IMR-90 (cell line): ENCODE results near the gene PDE4B. TPM values are rescaled to one million over a fixed set of nuclear protein-coding genes. Genes with fewer than 3 reads are reported as not detected.

ENCODE experiments used
- ATAC-seq: fragments of 200-7000 bp; cut with Tn5 transposase; 2 replicates; pipeline ENCODE4 v1.9.1; 2020; ENCODE audit warnings: low read depth, mild to moderate bottlenecking, moderate library complexity
- BruUV-seq: library from RNA; stranded (reverse); fragments of 400-500 nt; replicated peaks from 2 replicates; lab custom pipeline; 2021; lab: Mats Ljungman, UMichigan
- CTCF ChIA-PET: fragments of 300-600 bp; formaldehyde crosslinking; extraction: SDS; loops from one replicate; lab custom pipeline; 2021; ENCODE audit warnings: antibody characterized with exemption; lab: Yijun Ruan, JAX
- POLR2A ChIA-PET: fragments of 300-600 bp; sonication (Branson Sonifier 250); formaldehyde crosslinking; loops from one replicate; lab custom pipeline; 2022; ENCODE audit warnings: antibody characterized with exemption; ENCODE audit not compliant: unreplicated experiment; lab: Charles Lee
- DNase-seq: peaks from one replicate; pipeline ENCODE4 v3.0.0; 2013
- H2AFZ ChIP-seq: replicated peaks from 2 replicates; pipeline ENCODE3; 2013; ENCODE audit warnings: low read length, mild to moderate bottlenecking; ENCODE audit not compliant: poor library complexity
- H2AK5ac ChIP-seq: 2 replicates; pipeline ENCODE4 v1.6.1; 2013; ENCODE audit warnings: low read depth, low read length, inconsistent platforms
- H2AK9ac ChIP-seq: replicated peaks from 2 replicates; pipeline ENCODE3; 2013; ENCODE audit warnings: mild to moderate bottlenecking, low read depth, low read length, moderate library complexity; ENCODE audit not compliant: poor library complexity
- H2BK120ac ChIP-seq: 2 replicates; pipeline ENCODE4 v1.6.1; 2013; ENCODE audit warnings: low read depth, low read length, inconsistent platforms
- H2BK15ac ChIP-seq: 3 replicates; pipeline ENCODE4 v1.6.1; 2013; ENCODE audit warnings: low read depth, low read length, inconsistent platforms
- H2BK20ac ChIP-seq: 2 replicates; pipeline ENCODE4 v1.6.1; 2013; ENCODE audit warnings: low read depth, mild to moderate bottlenecking, inconsistent platforms, low read length, moderate library complexity
- H2BK5ac ChIP-seq: 2 replicates; pipeline ENCODE4 v1.6.1; 2013; ENCODE audit warnings: mild to moderate bottlenecking, low read depth, low read length, inconsistent platforms; ENCODE audit not compliant: poor library complexity, severe bottlenecking
- H3K14ac ChIP-seq: replicated peaks from 2 replicates; pipeline ENCODE4 v1.6.1; 2013; ENCODE audit warnings: low read depth, low read length, inconsistent platforms
- H3K18ac ChIP-seq: 2 replicates; pipeline ENCODE4 v1.6.1; 2013; ENCODE audit warnings: low read depth, low read length, control low read depth
- H3K23ac ChIP-seq: 2 replicates; pipeline ENCODE4 v1.6.1; 2013; ENCODE audit warnings: low read depth, low read length, inconsistent platforms
- H3K27ac ChIP-seq: 2 replicates; pipeline ENCODE4 v1.5.1; 2013; ENCODE audit warnings: mild to moderate bottlenecking, control low read depth, low read length; ENCODE audit not compliant: insufficient read depth
- H3K27me3 ChIP-seq: 2 replicates; pipeline ENCODE4 v1.6.1; 2013; ENCODE audit warnings: low read length; ENCODE audit not compliant: control insufficient read depth, insufficient read depth
- H3K36me3 ChIP-seq: 2 replicates; pipeline ENCODE4 v1.6.1; 2013; ENCODE audit warnings: low read length, mixed read lengths; ENCODE audit not compliant: control insufficient read depth, insufficient read depth
- H3K4ac ChIP-seq: 2 replicates; pipeline ENCODE4 v1.6.1; 2013; ENCODE audit warnings: low read depth, low read length, inconsistent platforms
- H3K4me1 ChIP-seq: 2 replicates; pipeline ENCODE4 v1.6.1; 2013; ENCODE audit warnings: low read length, mixed read lengths; ENCODE audit not compliant: control insufficient read depth, insufficient read depth
- H3K4me2 ChIP-seq: 2 replicates; pipeline ENCODE4 v1.6.1; 2013; ENCODE audit warnings: low read depth, mild to moderate bottlenecking, control low read depth, low read length, moderate library complexity
- H3K4me3 ChIP-seq: 2 replicates; pipeline ENCODE4 v1.5.1; 2013; ENCODE audit warnings: low read depth, mild to moderate bottlenecking, control low read depth, low read length, moderate library complexity; ENCODE audit not compliant: insufficient read depth
- H3K56ac ChIP-seq: 2 replicates; pipeline ENCODE4 v1.6.1; 2013; ENCODE audit warnings: low read length, inconsistent platforms; ENCODE audit not compliant: insufficient read depth; ENCODE audit errors: extremely low read depth
- H3K79me1 ChIP-seq, 2 experiments: 2 replicates each; pipeline ENCODE4 v1.6.1; 2013; ENCODE audit warnings: low read length in 2 of 2, inconsistent platforms in 1 of 2, low read depth in 1 of 2
- H3K9ac ChIP-seq: 2 replicates; pipeline ENCODE4 v1.6.1; 2013; ENCODE audit warnings: low read depth, low read length, control low read depth
- H3K9me1 ChIP-seq: 2 replicates; pipeline ENCODE4 v1.6.1; 2013; ENCODE audit warnings: low read length, inconsistent platforms; ENCODE audit not compliant: insufficient read depth
- H3K9me3 ChIP-seq: 2 replicates; pipeline ENCODE4 v1.6.1; 2013; ENCODE audit warnings: low read length; ENCODE audit not compliant: control insufficient read depth, insufficient read depth
- H4K20me1 ChIP-seq: 2 replicates; pipeline ENCODE4 v1.6.1; 2013; ENCODE audit warnings: low read length, inconsistent platforms; ENCODE audit not compliant: insufficient read depth
- H4K5ac ChIP-seq: 2 replicates; pipeline ENCODE4 v1.6.1; 2013; ENCODE audit warnings: mild to moderate bottlenecking, low read depth, low read length, control low read depth
- H4K8ac ChIP-seq, 2 experiments: 2 replicates each; pipeline ENCODE4 v1.6.1; 2013; ENCODE audit warnings: low read depth in 2 of 2, low read length in 2 of 2, control low read depth in 1 of 2, inconsistent platforms in 1 of 2
- H4K91ac ChIP-seq: 2 replicates; pipeline ENCODE4 v1.6.1; 2013; ENCODE audit warnings: low read depth, low read length, inconsistent platforms; ENCODE audit not compliant: insufficient read depth
- BHLHE40 ChIP-seq: fragments of 150-350 bp; IDR thresholded peaks from 2 replicates; pipeline ENCODE4 v1.6.1; 2016; ENCODE audit warnings: mild to moderate bottlenecking, low read depth, low read length
- CEBPB ChIP-seq: IDR thresholded peaks from 2 replicates; pipeline ENCODE4 v1.6.1; 2012; ENCODE audit warnings: low read depth, low read length, improper control_type of control experiment
- CHD1 ChIP-seq: IDR thresholded peaks from 2 replicates; pipeline ENCODE4 v1.6.1; 2012; ENCODE audit warnings: low read depth, low read length, improper control_type of control experiment
- ELK1 ChIP-seq: fragments of 150-350 bp; IDR thresholded peaks from 2 replicates; pipeline ENCODE4 v1.6.1; 2016; ENCODE audit warnings: low read depth, mild to moderate bottlenecking, low read length, moderate library complexity, borderline replicate concordance
- FOS ChIP-seq: fragments of 150-350 bp; IDR thresholded peaks from 2 replicates; pipeline ENCODE4 v1.6.1; 2016; ENCODE audit warnings: low read depth, low read length
- MAFK ChIP-seq: IDR thresholded peaks from 2 replicates; pipeline ENCODE4 v1.6.1; 2012; ENCODE audit warnings: low read depth, low read length, improper control_type of control experiment
- MAZ ChIP-seq: IDR thresholded peaks from 2 replicates; pipeline ENCODE4 v1.6.1; 2012; ENCODE audit warnings: low read depth, mild to moderate bottlenecking, low read length, improper control_type of control experiment, moderate library complexity, borderline replicate concordance
- MXI1 ChIP-seq: IDR thresholded peaks from 2 replicates; pipeline ENCODE4 v1.6.1; 2012; ENCODE audit warnings: low read depth, mild to moderate bottlenecking, low read length, moderate library complexity, borderline replicate concordance
- NFE2L2 ChIP-seq: fragments of 150-350 bp; IDR thresholded peaks from 2 replicates; pipeline ENCODE4 v1.6.1; 2016; ENCODE audit warnings: low read depth, mild to moderate bottlenecking, low read length
- POLR2A ChIP-seq: IDR thresholded peaks from 2 replicates; pipeline ENCODE4 v1.6.1; 2012; ENCODE audit warnings: mild to moderate bottlenecking, low read depth, low read length
- RAD21 ChIP-seq: IDR thresholded peaks from 2 replicates; pipeline ENCODE4 v1.6.1; 2012; ENCODE audit warnings: low read length, improper control_type of control experiment
- RCOR1 ChIP-seq: IDR thresholded peaks from 2 replicates; pipeline ENCODE4 v1.6.1; 2012; ENCODE audit warnings: mild to moderate bottlenecking, low read length, improper control_type of control experiment; ENCODE audit not compliant: insufficient replicate concordance
- RFX5 ChIP-seq: IDR thresholded peaks from 2 replicates; pipeline ENCODE4 v1.8.0; 2012; ENCODE audit warnings: low read depth, mild to moderate bottlenecking, low read length, moderate library complexity
- SMC3 ChIP-seq: fragments of 150-350 bp; IDR thresholded peaks from 2 replicates; pipeline ENCODE4 v1.6.1; 2016; ENCODE audit warnings: low read depth, mild to moderate bottlenecking, antibody characterized with exemption, low read length, moderate library complexity
- USF2 ChIP-seq: fragments of 150-350 bp; IDR thresholded peaks from 2 replicates; pipeline ENCODE4 v1.6.1; 2017; ENCODE audit warnings: mild to moderate bottlenecking, antibody characterized with exemption, low read length, low read depth
- WGBS, 2 experiments: methylation state at CpG; one replicate each; pipeline versions ENCODE4 v1.1.5 to v1.1.7; 2013; ENCODE audit warnings: missing lambda C conversion rate in 2 of 2; ENCODE audit not compliant: insufficient read length in 1 of 2; ENCODE audit errors: extremely low coverage in 2 of 2; 5-methylcytosine and 5-hydroxymethylcytosine counted together
- dilution Hi-C: fragments of 300-500 bp; cut with HindIII; formaldehyde crosslinking; loops from one replicate; pipeline ENCODE4 v1.14.3; 2018; ENCODE audit warnings: low sequenced_read_pairs; ENCODE audit not compliant: unreplicated experiment
- in situ Hi-C: fragments of 300-500 bp; cut with MboI; formaldehyde crosslinking; loops from 3 replicates; pipeline ENCODE4 v1.14.3; 2019; ENCODE audit warnings: low sequenced_read_pairs, inconsistent platforms, mixed read lengths
- intact Hi-C: fragments of 100-400 bp; cut with micrococcal nuclease; formaldehyde crosslinking; loops from 2 replicates; pipeline ENCODE4 v1.10.0; 2022
- polyA plus RNA-seq, 3 experiments: library from polyadenylated mRNA; depleted of rRNA; stranded (reverse); fragments of >200 nt; gene quantifications; 2 replicates each; pipeline ENCODE4 v1.2.3, GENCODE V29; 2012; ENCODE audit warnings: low replicate concordance in 1 of 3
- total RNA-seq: library from RNA; depleted of rRNA; stranded (reverse); fragments of >200 nt; gene quantifications from 2 replicates; pipeline ENCODE4 v1.2.3, GENCODE V29; 2012

PDE4B gene
- total and polyA plus RNA-seq, 2 of the 4 experiments (the other 2 are of a cell fraction): 5.8 to 21.3 TPM

GRCh38 chr1:66401244-66401643 is 608.5 kb downstream of the PDE4B start:
- H2BK15ac ChIP-seq: no peak overlapping the region
- TF ChIP-seq RCOR1 (no peak), CHD1 (no peak), MXI1 (no peak), SMC3 (no peak), USF2 (no peak), POLR2A (no peak), ELK1 (no peak), BHLHE40 (no peak), CEBPB (no peak), MAFK (no peak), RAD21 (no peak), RFX5 (no peak), NFE2L2 (no peak), MAZ (no peak), FOS (no peak)
- no peak overlapping the region for H2BK5ac ChIP-seq
- no peak overlapping the region for H2BK20ac ChIP-seq
- H3K18ac ChIP-seq: no peak overlapping the region
- dilution Hi-C loops: no loop called here
- no peak overlapping the region for H3K27ac ChIP-seq
- no peak overlapping the region for H3K4ac ChIP-seq
- in situ Hi-C loops: no loop called here
- no peaks in the 10 kb centered on the region for H3K9me3 ChIP-seq
- intact Hi-C loops: no loop called here
- H2AK9ac ChIP-seq: no peak overlapping the region
- no peak overlapping the region for H3K23ac ChIP-seq
- BruUV-seq: no TSS peak
- H4K20me1 ChIP-seq: no peaks in the 10 kb centered on the region
- H2BK120ac ChIP-seq: no peak overlapping the region
- H4K5ac ChIP-seq: no peak overlapping the region
- no peak overlapping the region for H4K8ac ChIP-seq
- H3K4me3 ChIP-seq: no peak overlapping the region
- H2AK5ac ChIP-seq: no peak overlapping the region
- ATAC-seq (no peak), DNase-seq (no peak)
- no peaks in the 10 kb centered on the region for H3K27me3 ChIP-seq
- no peak overlapping the region for H2AFZ ChIP-seq
- no peaks in the 10 kb centered on the region for H3K79me1 ChIP-seq
- H3K4me2 ChIP-seq: no peak overlapping the region
- ChIA-PET POLR2A (no interaction called here), CTCF (no interaction called here)
- peaks cover 8% of the 10 kb centered on the region for H3K4me1 ChIP-seq
- no peak overlapping the region for H3K56ac ChIP-seq
- no peak overlapping the region for H3K9ac ChIP-seq
- H3K36me3 ChIP-seq: no peaks in the 10 kb centered on the region
- no peak overlapping the region for H4K91ac ChIP-seq
- H3K9me1 ChIP-seq: peaks cover 14% of the 10 kb centered on the region; the same call in 1 of the 2 replicates
- no peak overlapping the region for H3K14ac ChIP-seq
- WGBS, 2 experiments: no CpG with 5 or more reads among the region's 2 CpGs
